T-helper 1 cell (primary cell): Measurements from ENCODE around the gene WWC2.

Experiments used
- DNase-seq, 5 donors: peaks; one replicate each; pipeline ENCODE4 v3.0.0-alpha.2; 2012 to 2020

Gene WWC2

DNA sequence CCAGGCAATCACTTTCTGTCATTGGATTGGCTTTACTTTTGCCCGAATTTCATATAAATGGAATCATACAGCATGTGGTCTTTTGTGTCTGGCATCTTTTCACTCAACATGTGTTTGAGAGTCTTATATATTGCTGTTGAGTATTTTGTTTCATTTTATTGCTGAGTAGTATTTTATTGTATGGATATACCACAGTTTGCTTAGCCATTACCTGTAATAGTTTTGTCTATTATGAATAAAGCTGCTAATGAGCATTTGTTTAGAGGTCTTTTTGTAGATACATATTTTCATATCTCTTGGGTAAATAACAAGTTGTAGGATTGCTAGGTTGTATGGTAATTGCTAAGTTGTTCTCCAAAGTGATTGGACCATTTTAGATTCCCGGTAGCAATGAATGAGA lies 105.7 kb downstream of the WWC2 start:
- DNase-seq, result no peak

DNA sequence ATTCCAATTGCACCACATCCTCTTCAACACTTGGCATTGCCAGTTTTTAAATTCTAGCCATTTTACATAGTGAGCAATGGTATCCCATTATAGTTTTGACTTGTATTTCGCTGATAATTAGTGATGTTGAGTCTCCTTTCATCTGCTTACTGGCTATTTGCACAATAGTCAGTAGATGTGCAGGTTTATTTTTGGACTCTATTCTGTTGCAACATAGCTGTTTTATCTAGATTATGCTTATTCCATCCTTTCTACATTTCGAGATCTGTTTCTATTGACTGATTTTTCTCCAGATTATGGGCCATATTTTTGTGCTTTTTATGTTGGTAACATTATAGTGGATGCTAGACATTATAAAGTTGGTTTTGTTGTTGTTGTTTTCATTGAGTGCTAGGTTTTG lies 106.1 kb downstream of the WWC2 start:
- no peak for DNase-seq

DNA sequence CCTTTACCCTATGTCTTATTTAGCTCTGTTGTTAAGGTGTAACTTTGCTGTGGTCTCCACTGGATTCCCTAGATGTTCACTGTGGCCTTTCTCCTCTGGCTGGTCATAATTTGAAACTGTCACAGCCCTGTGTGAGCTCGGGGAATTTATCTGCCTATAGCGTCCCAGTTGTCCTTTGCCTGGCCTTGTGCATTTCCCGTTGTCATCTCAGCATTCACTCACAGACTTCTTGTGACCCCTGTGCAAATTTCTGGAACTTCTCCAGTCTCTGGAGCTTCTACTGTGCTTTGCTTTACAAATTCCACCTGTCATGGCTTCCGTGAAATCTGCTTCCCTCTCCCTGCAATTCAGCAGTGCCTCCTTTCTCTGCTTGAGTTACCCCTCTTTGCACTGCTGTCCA lies 106.7 kb downstream of the WWC2 start:
- no peak for DNase-seq

DNA sequence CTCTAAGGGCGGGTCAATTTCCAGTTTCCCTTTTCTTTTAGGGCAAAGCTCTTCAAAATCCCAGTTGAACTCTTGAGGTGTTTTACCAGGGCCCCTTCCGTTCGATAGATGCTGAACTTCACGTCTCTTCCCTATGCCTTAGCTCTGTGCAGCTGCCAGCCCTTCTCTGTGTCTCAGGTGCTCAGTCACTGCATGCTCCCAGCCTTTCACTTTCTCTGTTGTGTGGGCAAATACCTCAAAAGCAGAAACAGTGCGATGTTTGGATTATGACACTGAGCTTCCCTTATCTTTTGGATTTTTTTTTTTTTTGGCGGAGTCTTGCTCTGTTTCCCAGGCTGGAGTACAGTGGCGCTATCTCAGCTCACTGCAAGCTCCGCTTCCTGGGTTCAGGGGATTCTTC lies 112.5 kb downstream of the WWC2 start:
- DNase-seq, result no peak

- DNase-seq, result no peak
These were observed 114.9 kb downstream of the WWC2 start for GRCh38 chr4:183213996-183214395.

- DNase-seq, result no peak
These were observed 115.9 kb downstream of the WWC2 start for GRCh38 chr4:183214912-183215488.

- no peak for DNase-seq
These were observed 121.2 kb downstream of the WWC2 start for GRCh38 chr4:183220236-183220635.

DNA sequence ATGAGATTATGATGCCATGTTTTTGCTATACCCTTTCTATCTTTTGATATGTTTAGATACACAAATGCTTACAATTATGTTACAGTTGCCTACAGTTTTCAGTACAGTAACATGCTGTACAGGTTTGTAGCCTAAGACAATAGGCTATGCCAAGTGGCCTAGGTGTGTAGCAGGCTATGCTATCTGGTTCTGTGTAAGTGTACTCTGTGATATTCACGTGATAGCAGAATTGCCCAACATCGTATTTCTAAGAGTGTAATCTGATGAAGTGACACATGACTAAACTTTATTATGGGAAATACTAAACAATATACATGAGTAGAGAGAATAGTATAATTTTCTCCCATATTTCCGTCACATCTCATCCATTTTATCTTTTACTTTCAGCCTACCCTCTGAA lies 124.0 kb downstream of the WWC2 start:
- no peak for DNase-seq

GRCh38 chr4:183229397-183229796 lies 130.3 kb downstream of the WWC2 start:
- DNase-seq, result no peak

DNA sequence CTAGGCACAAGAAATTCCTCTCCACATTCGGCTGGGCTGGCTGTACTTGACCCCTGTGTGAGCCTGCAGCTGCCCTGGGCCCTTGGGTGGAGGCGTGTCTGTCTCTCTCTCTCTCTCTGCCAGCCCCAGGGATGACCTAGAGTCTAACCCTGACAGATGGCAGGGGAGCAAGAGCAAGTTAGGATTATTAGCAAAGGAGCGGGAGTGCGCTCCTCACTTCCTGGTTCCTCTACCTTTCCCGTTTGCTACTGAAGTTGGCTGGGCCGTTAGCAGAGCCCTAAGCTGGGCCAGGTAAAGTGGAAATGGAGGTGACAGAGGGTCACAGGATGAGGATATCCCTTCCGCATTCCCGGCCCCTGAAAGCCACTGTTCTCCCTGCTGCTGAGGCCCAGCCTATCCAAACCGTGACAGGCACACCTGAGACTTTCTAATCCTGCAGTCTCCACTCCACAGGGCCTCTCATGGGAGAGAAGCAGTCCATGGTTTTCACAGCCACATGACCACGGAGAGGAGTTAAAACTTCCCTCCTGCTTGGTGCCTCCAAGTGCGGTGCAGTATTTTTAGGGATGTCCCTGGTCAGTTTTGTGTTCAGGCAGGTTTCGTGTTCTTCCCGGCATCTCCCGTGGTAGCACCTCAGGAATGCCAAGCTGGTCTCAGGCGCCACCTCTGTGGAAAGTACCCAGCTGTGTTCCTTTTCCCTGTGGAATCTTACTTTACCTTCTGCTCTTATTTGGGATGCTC lies 141.7 kb downstream of the WWC2 start:
- DNase-seq, result no peak

DNA sequence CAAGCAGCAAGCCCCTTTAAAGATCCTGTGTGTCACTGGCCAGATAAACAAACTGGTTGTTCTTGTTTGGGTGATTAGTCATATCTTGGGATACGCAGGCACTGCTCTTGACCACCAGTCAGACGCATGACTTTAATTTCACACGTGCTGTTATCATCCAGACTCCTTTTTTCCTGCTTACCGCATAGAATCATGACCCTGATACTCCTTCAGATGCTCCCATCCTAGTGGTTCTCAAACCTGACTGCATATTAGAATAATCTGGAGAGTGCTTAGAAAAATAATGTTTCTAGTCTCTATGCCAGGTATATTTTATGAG lies 142.2 kb downstream of the WWC2 start:
- DNase-seq, result no peak

- DNase-seq, result no peak
These were observed 142.7 kb downstream of the WWC2 start for GRCh38 chr4:183241721-183242151.

DNA sequence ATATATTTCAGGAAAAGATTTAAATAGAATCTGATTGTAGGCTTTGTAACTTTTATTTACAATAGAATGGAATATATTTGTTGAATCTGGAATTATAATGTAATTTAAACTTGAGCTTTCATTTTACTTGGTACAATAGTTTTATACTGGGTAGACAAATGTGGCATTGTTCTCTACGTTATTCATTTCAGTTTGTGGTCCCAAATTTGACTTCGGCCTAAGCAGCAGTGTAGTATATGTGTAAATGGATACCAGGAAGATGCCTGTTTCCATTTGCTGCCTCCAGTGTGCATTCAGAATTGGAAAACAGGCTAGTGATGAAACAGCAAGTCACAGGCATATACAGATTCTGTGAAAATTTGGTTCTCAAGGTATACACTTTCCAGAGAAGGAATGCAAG lies 143.2 kb downstream of the WWC2 start:
- no peak for DNase-seq

- DNase-seq, result no peak
These were observed 145.0 kb downstream of the WWC2 start for GRCh38 chr4:183244019-183244418.

GRCh38 chr4:183244506-183244905 lies 145.4 kb downstream of the WWC2 start:
- no peak for DNase-seq

DNA sequence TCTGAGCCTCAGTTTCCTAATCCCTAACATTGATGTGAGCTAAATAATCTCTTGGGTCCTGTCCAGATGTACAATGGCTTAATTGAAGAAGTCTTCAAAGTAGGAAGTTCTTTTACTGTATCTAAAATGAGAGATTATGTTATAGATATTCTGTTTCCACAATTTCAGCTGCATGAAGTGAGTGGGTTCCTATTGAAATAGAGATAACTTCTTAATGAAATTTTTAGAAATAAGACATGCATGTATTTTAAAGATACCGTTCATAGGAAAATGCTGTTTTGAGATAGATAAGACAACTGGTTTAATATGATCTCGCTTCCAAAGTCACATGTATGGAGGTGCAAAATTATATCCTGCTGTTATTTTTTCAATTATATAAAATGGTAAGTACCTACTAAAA lies 149.1 kb downstream of the WWC2 start:
- DNase-seq, result no peak

- DNase-seq, result no peak
These were observed 150.8 kb downstream of the WWC2 start for GRCh38 chr4:183249854-183250253.

GRCh38 chr4:183250831-183251230 lies 151.8 kb downstream of the WWC2 start:
- no peak for DNase-seq

- DNase-seq, result no peak
These were observed 153.9 kb downstream of the WWC2 start for GRCh38 chr4:183252959-183253358.

- no peak for DNase-seq
These were observed 154.4 kb downstream of the WWC2 start for GRCh38 chr4:183253451-183253850.

- DNase-seq, result no peak
These were observed 155.1 kb downstream of the WWC2 start for GRCh38 chr4:183254162-183254561.

GRCh38 chr4:183255487-183255886 lies 156.4 kb downstream of the WWC2 start:
- no peak for DNase-seq

GRCh38 chr4:183256343-183256742 lies 157.3 kb downstream of the WWC2 start:
- no peak for DNase-seq

DNA sequence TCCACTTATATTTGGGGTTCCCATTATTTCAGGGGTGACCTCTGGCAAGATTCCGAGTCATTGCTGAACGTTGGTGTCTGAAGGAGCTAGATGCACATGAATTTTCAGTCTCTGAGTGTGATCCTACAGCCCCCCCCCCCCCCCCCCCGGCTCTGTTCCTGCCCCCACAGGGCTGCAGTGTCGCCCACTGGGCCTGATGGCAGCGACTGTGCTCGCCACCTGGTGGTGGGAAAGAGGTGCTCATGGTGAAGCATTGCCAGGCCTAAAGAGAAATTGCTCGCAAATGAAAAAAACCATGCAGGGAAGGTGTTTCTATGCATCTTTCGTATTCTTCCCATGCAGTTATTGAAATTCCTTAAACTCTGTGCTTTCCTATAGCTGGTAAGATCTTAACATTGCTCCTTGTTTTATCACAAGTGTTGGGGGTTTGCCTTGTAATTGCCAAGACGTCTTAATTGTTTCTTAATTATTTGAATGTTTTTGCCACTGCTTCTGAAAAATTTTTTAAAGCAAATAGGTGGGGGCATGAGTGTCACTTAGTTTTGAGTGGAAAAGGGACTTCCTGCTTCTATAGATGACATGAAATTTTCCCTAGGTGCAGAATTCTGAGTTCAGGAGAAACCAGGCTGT lies 157.8 kb downstream of the WWC2 start:
- DNase-seq, result peak in 3 of 5 donors; percentile 8 to 26 (median 12)

GRCh38 chr4:183257808-183258207 lies 158.8 kb downstream of the WWC2 start:
- DNase-seq, result no peak
